Right lobe of liver (tissue), 6 donors: ENCODE data around the gene DOCK2. TPM values are rescaled to one million over a fixed set of nuclear protein-coding genes. Genes with fewer than 3 reads are reported as not detected.

Source experiments
- ATAC-seq, 4 donors: fragments of 200-7000 bp; cut with Tn5 transposase; one replicate each; pipeline ENCODE4 v1.9.1; 2020; ENCODE audit warnings: mild to moderate bottlenecking in 4 of 4, moderate library complexity in 4 of 4
- DNase-seq, 3 donors: peaks; one replicate each; pipeline ENCODE4 v3.0.0-alpha.2; 2020
- H3K27ac ChIP-seq, 3 donors: fragments of 200-600 bp; one replicate each; pipeline ENCODE4 v1.8.0; 2022
- H3K27me3 ChIP-seq, 2 donors: fragments of 200-600 bp; one replicate each; pipeline ENCODE4 v1.8.0; 2022
- H3K36me3 ChIP-seq, 4 donors: fragments of 200-600 bp; sonication (generic) in 1 of 4; one replicate each; pipeline versions ENCODE4 v1.5.1 to v1.8.0; 2017 to 2022; ENCODE audit warnings: control low read depth in 1 of 4
- H3K4me1 ChIP-seq, 4 donors: fragments of 200-600 bp; sonication (generic) in 1 of 4; one replicate each; pipeline versions ENCODE4 v1.5.1 to v1.8.0; 2017 to 2022; ENCODE audit warnings: control low read depth in 1 of 4
- H3K4me3 ChIP-seq, 3 donors: fragments of 200-600 bp; one replicate each; pipeline ENCODE4 v1.8.0; 2022
- H3K9me3 ChIP-seq, 4 donors: fragments of 200-600 bp; sonication (generic) in 1 of 4; one replicate each; pipeline versions ENCODE4 v1.5.1 to v1.8.0; 2017 to 2022; ENCODE audit warnings: control low read depth in 1 of 4
- POLR2A ChIP-seq: fragments of 450-650 bp; IDR thresholded peaks from one replicate; pipeline ENCODE4 v1.6.1; 2017; ENCODE audit warnings: antibody characterized with exemption, mild to moderate bottlenecking
- WGBS: methylation state at CpG from one replicate; pipeline ENCODE4 v1.1.6; 2018; ENCODE audit warnings: low coverage, low lambda C conversion rate; ENCODE audit not compliant: insufficient coverage; ENCODE audit errors: missing lambda C conversion rate; 5-methylcytosine and 5-hydroxymethylcytosine counted together
- intact Hi-C, 2 donors: fragments of 100-400 bp; cut with DNase I; formaldehyde crosslinking; loops; one replicate each; pipeline versions ENCODE4 v1.11.2 to v1.14.1; 2022
- long read RNA-seq: library from polyadenylated mRNA; unstranded; transcript quantifications from one replicate; pipeline ENCODE4 v2.0.0, GENCODE V29; 2019
- total RNA-seq, 6 experiments: library from RNA; depleted of rRNA in 2 of 6; stranded (reverse); fragments of >200 nt in 2 of 6; fragmentation: NEBNext Ultra II Directional in 3 of 6; extraction: Animal tissue kit (Norgen Biotek cat#: 25700) in 3 of 6; gene quantifications; one replicate each; pipeline versions ENCODE4 v1.1.0 to v1.2.4, GENCODE V29; 2016 to 2023
- TF ChIP-seq, protein P1 (sequence below), 4 donors: fragments of 200-600 bp in 3 of 4; fragments of 450-650 bp in 1 of 4; IDR thresholded peaks; one replicate each; pipeline versions ENCODE4 v1.5.1 to v1.8.0; 2016 to 2022; ENCODE audit warnings: antibody characterized with exemption in 4 of 4, mild to moderate bottlenecking in 2 of 4
- donor health status: DM: no; HTN: yes; CAD: no.
- donor health status: DM: no; HTN: no; CAD: no.
- donor health status: DM: no; HTN: no; CAD: no.
- donor health status: DM: no; HTN: yes; CAD: no.
- donor health status: DM: no; HTN: yes; CAD: no.

The DOCK2 gene
- total RNA-seq = 10 to 100 TPM in 1 of 6 experiments, 1 to 10 TPM in 5; 5.0 to 14.5 (median 7.4) TPM
- long read RNA-seq = 0 reads

DNA sequence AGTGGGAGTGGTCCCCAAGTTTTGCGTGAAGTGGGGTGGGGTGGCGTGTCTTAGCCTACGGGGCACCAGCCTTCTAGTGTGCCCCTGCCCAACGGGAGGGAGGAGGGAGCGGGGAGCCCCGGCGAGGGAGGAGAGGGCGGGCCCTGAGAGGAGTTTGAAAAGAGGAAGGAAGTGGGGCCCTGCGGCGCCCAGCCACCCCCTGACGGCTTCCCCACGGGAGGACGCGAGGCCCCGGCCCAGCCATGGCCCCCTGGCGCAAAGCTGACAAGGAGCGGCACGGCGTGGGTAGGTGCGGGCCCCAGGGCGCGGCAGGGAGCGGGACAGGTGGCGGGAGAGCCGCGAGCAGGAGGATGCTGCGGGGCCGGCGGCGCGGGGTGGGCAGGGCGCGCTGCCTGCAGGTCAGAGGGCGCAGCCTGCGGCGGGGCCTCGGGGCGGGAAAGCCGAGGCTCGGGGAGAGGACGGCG is at the start of gene DOCK2:
TSS of gene DOCK2 (plus strand) at position 191 of the 464 bp plus-strand sequence. CDS start at position 243, 52 bp downstream.
- ATAC-seq (peak; percentile 78 to 88 (median 81)), DNase-seq (peak; percentile 65 to 82 (median 70))
- Histone ChIP-seq H3K36me3 (no peaks in the 10 kb centered on the region), H3K27ac (peak within 1 kb of the TSS in 2 of 3 donors; percentile 69 to 79), H3K4me3 (peak within 1 kb of the TSS; percentile 21 to 46 (median 26)), H3K9me3 (no peaks in the 10 kb centered on the region), H3K4me1 (no peaks in the 10 kb centered on the region), H3K27me3 (peaks cover 0 to 11% of the 10 kb centered on the region in 2 donors)
- TF ChIP-seq, protein P1, sequence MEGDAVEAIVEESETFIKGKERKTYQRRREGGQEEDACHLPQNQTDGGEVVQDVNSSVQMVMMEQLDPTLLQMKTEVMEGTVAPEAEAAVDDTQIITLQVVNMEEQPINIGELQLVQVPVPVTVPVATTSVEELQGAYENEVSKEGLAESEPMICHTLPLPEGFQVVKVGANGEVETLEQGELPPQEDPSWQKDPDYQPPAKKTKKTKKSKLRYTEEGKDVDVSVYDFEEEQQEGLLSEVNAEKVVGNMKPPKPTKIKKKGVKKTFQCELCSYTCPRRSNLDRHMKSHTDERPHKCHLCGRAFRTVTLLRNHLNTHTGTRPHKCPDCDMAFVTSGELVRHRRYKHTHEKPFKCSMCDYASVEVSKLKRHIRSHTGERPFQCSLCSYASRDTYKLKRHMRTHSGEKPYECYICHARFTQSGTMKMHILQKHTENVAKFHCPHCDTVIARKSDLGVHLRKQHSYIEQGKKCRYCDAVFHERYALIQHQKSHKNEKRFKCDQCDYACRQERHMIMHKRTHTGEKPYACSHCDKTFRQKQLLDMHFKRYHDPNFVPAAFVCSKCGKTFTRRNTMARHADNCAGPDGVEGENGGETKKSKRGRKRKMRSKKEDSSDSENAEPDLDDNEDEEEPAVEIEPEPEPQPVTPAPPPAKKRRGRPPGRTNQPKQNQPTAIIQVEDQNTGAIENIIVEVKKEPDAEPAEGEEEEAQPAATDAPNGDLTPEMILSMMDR (IDR thresholded peaks at IDR 0.05) = no peak
- no peak for TF ChIP-seq POLR2A
- intact Hi-C loops = no loop called here
- 3% methylated on average over 11 of the region's 42 CpGs for WGBS

DNA sequence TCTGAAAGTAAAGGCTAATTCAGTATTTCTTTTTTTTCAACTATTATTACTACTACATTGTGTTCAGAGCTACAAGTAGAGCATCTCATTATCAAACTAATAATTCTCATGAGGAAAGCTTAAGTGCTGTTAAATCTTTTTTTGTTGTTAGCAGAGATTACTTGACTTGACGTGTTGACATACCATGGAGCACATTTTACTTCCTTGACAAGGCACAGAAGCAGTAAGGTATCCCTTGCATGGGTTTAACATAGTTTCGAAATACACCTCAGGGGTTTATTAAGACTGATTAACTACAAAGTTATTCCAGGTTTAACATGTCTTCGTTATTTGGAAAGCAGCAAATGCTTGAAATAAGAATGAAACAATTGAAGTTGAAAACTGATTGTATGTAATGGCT is 46.5 kb upstream of the DOCK2 start:
- Histone ChIP-seq H3K4me3 (no peak overlapping the region), H3K27me3 (no peaks in the 10 kb centered on the region), H3K9me3 (no peaks in the 10 kb centered on the region), H3K36me3 (no peaks in the 10 kb centered on the region), H3K27ac (no peak overlapping the region), H3K4me1 (peaks cover 0 to 4% (median 0%) of the 10 kb centered on the region in 4 donors)
- WGBS = 98% methylated on average over 3 of the region's 3 CpGs
- no peak for ATAC-seq
- no peak for TF ChIP-seq POLR2A
- TF ChIP-seq, protein P1 (IDR thresholded peaks at IDR 0.05) = no peak
- no peak for DNase-seq
- intact Hi-C loops = no loop called here

DNA sequence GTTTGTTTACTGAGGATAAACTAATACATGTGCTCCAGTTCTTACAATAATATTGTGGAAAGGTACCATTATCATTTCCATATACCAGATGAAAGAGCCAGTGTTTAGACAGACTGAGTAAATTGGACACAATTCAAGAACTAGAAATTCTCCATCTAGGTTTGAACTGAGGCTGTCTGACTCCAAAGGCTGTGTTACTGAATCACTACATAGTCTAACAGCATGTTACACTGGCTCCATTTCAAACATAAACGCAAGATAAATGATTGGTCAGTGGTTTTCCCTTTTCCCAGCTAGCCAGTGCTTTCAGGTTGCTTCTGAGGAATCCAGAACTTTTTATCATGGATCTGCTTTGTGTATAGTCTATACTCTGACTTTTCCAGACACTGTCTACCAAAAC is 45.4 kb upstream of the DOCK2 start:
- WGBS = 0% methylated on average over 1 of the region's 1 CpG
- Histone ChIP-seq H3K27me3 (no peaks in the 10 kb centered on the region), H3K4me3 (no peak overlapping the region), H3K36me3 (no peaks in the 10 kb centered on the region), H3K27ac (no peak overlapping the region), H3K4me1 (peaks cover 0 to 4% (median 0%) of the 10 kb centered on the region in 4 donors), H3K9me3 (no peaks in the 10 kb centered on the region)
- ATAC-seq (no peak), DNase-seq (no peak)
- TF ChIP-seq, protein P1 (IDR thresholded peaks at IDR 0.05) = no peak
- no peak for TF ChIP-seq POLR2A
- intact Hi-C loops = no loop called here

DNA sequence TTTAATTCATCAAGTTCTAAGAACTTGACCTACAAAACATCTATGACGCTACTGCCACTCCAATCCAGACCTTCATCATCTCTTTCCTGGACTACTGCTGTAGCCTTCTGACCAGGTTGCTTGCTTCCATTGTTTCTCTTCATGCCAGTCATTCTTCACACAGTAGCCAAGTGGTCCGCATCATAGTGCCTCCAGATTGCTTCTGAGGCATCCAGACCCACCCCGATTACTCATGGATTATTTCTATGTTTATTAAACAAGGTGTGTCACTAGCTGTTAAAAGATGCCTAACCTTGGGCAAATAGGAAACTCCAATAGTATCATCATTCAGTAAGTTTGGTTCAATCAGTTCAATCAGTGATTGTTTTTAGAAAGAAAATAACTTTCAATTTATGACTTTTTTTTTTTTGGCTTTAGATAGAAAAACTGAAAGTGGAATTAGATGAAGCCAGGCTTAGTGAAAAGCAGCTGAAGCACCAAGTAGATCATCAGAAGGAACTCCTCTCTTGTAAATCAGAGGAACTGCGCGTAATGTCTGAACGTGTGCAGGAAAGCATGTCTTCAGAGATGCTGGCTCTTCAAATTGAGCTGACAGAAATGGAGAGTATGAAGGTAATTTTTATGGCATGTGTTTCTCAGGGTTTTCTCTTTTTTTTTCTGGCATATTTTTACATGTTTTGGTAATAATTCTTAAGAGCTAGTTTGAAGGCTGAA is 44.0 kb upstream of the DOCK2 start:
- no peaks in the 10 kb centered on the region for H3K36me3 ChIP-seq
- H3K9me3 ChIP-seq = no peaks in the 10 kb centered on the region
- no peak overlapping the region for H3K4me3 ChIP-seq
- H3K4me1 ChIP-seq = peaks cover 0 to 4% (median 0%) of the 10 kb centered on the region in 4 donors
- no peak for TF ChIP-seq POLR2A
- TF ChIP-seq, protein P1 (IDR thresholded peaks at IDR 0.05) = no peak
- 95% methylated on average over 6 of the region's 6 CpGs for WGBS
- no peaks in the 10 kb centered on the region for H3K27me3 ChIP-seq
- intact Hi-C loops = no loop called here
- ATAC-seq (no peak), DNase-seq (no peak)
- H3K27ac ChIP-seq = no peak overlapping the region
